ENCODE data around the gene TEX44. TPM values are rescaled to one million over a fixed set of nuclear protein-coding genes. Genes with fewer than 3 reads are reported as not detected.
"Not testable (repeated sequence)": the region's sequence is repeated elsewhere in the genome, so short reads cannot be mapped to it uniquely, and the experiment has no call there.

The TEX44 gene
- total and polyA plus RNA-seq, 2 donors (not counting 1 experiment from before 2014, with no cell fraction given): not detected

DNA sequence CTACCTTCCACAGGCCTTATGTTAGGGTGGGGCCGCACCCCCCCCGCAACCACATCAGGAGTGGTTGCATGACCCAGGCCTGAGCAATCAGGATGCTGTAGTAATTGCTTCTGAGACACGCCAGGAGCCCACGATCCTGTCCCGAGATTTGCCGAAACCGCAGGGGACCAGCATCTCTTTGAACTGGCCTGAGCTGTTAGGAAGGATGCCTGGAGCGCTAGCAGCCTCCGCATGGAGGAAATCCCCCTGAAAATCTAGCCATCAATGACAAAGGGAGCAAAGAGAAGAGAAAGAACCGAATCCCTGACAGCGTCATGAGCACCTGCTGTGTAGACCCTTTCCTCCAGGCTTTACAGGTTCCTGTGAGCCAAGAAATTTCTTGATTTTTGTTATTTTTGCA lies 8.7 kb upstream of the TEX44 start:
- no peak for DNase-seq
- H3K9me3 Mint-ChIP-seq (ENCODE audit: insufficient read depth): peaks cover 4% of the 10 kb centered on the region
- Histone ChIP-seq H3K79me2 (ENCODE audit: control insufficient read depth, insufficient read depth, low read length) (no peaks in the 10 kb centered on the region), H2AFZ (ENCODE audit: insufficient read depth, low read depth, low read length, poor library complexity, severe bottlenecking) (no peak overlapping the region), H3K9me3 (ENCODE audit: control extremely low read depth in 1 of 3, control insufficient read depth in 2 of 3, insufficient read depth in 1 of 3, low read length in 2 of 3) (no peaks in the 10 kb centered on the region), H3K27me3 (replicated peaks in 1 of 4; ENCODE audit: control extremely low read depth in 1 of 4, control insufficient read depth in 3 of 4, insufficient read depth in 4 of 4, low read length in 3 of 4) (no peaks in the 10 kb centered on the region), H3K4me2 (replicated peaks; ENCODE audit: low read depth, low read length, poor library complexity, severe bottlenecking) (no peak overlapping the region), H3K36me3 (replicated peaks in 1 of 2; ENCODE audit: control extremely low read depth in 1 of 2, control insufficient read depth in 1 of 2, extremely low read depth in 1 of 2, insufficient read depth in 2 of 2, low read length in 1 of 2) (no peaks in the 10 kb centered on the region), H3K27ac (ENCODE audit: low read length in 2 of 2) (no peak overlapping the region), H4K20me1 (ENCODE audit: control insufficient read depth, insufficient read depth, low read length, poor library complexity, severe bottlenecking) (no peaks in the 10 kb centered on the region), H3K9ac (ENCODE audit: low read length) (no peak overlapping the region), H3K4me3 (ENCODE audit: control extremely low read depth in 1 of 5, extremely low read depth in 1 of 5, insufficient read depth in 1 of 5, low read depth in 2 of 5, low read length in 4 of 5) (no peak overlapping the region), H3K4me1 (ENCODE audit: control insufficient read depth in 2 of 2, insufficient read depth in 2 of 2, low read length in 2 of 2) (no peaks in the 10 kb centered on the region)
- ChIA-PET CTCF (no interaction called here), POLR2A (interaction anchor here (0.6 kb wide), 1 partner anchor 64 kb away, joined by 3 read pairs; no protein-coding TSS in a partner anchor)
- no peak overlapping the region for H3K27ac Mint-ChIP-seq
- TF ChIP-seq EZH2 (IDR thresholded peaks at IDR 0.05; ENCODE audit: borderline replicate concordance, insufficient read depth, low read depth, low read length, poor library complexity, severe bottlenecking): no peak
- TF ChIP-seq, protein P1, sequence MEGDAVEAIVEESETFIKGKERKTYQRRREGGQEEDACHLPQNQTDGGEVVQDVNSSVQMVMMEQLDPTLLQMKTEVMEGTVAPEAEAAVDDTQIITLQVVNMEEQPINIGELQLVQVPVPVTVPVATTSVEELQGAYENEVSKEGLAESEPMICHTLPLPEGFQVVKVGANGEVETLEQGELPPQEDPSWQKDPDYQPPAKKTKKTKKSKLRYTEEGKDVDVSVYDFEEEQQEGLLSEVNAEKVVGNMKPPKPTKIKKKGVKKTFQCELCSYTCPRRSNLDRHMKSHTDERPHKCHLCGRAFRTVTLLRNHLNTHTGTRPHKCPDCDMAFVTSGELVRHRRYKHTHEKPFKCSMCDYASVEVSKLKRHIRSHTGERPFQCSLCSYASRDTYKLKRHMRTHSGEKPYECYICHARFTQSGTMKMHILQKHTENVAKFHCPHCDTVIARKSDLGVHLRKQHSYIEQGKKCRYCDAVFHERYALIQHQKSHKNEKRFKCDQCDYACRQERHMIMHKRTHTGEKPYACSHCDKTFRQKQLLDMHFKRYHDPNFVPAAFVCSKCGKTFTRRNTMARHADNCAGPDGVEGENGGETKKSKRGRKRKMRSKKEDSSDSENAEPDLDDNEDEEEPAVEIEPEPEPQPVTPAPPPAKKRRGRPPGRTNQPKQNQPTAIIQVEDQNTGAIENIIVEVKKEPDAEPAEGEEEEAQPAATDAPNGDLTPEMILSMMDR (IDR thresholded peaks at IDR 0.05): no peak
- 88% methylated on average over 9 of the region's 11 CpGs for WGBS (ENCODE audit: insufficient coverage)
- ATAC-seq (ENCODE audit: low read depth): no peak
- intact Hi-C loops (cut with micrococcal nuclease): no loop called here
- H3K4me3 Mint-ChIP-seq: no peak overlapping the region
- H3K27me3 Mint-ChIP-seq: peaks cover 10% of the 10 kb centered on the region
- H3K4me1 Mint-ChIP-seq: no peaks in the 10 kb centered on the region

DNA sequence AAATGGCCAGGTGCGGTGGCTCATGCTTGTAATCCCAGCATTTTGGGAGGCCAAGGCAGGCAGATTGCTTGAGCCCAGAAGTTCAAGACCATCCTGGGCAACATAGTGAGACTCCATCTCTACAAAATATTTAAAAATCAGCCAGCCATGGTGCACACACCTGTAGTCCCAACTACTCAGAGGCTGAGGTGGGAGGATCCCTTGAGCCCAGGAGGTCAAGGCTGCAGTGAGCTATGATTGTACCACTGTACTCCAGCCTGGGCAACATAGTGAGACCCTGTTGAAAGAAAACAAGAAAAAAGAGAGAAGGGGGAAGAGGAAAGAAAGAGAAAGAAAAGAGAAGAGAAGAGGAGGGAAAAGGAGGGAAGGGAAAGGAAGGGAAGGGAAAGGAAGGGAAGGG lies 4.9 kb upstream of the TEX44 start:
- H3K9me3 Mint-ChIP-seq (ENCODE audit: insufficient read depth); H3K9ac ChIP-seq (ENCODE audit: low read length); H2AFZ ChIP-seq (ENCODE audit: insufficient read depth, low read depth, low read length, poor library complexity, severe bottlenecking); DNase-seq; H3K4me2 ChIP-seq (replicated peaks; ENCODE audit: low read depth, low read length, poor library complexity, severe bottlenecking); H3K27ac Mint-ChIP-seq; H3K27me3 ChIP-seq (replicated peaks in 1 of 4; ENCODE audit: control extremely low read depth in 1 of 4, control insufficient read depth in 3 of 4, insufficient read depth in 4 of 4, low read length in 3 of 4); H3K4me1 ChIP-seq (ENCODE audit: control insufficient read depth in 2 of 2, insufficient read depth in 2 of 2, low read length in 2 of 2); H3K36me3 ChIP-seq (replicated peaks in 1 of 2; ENCODE audit: control extremely low read depth in 1 of 2, control insufficient read depth in 1 of 2, extremely low read depth in 1 of 2, insufficient read depth in 2 of 2, low read length in 1 of 2); H3K4me3 ChIP-seq (ENCODE audit: control extremely low read depth in 1 of 5, extremely low read depth in 1 of 5, insufficient read depth in 1 of 5, low read depth in 2 of 5, low read length in 4 of 5); H3K27me3 Mint-ChIP-seq; H3K79me2 ChIP-seq (ENCODE audit: control insufficient read depth, insufficient read depth, low read length); H3K27ac ChIP-seq (ENCODE audit: low read length in 2 of 2); H3K4me3 Mint-ChIP-seq; H4K20me1 ChIP-seq (ENCODE audit: control insufficient read depth, insufficient read depth, low read length, poor library complexity, severe bottlenecking); intact Hi-C loops (cut with micrococcal nuclease); H3K9me3 ChIP-seq (ENCODE audit: control extremely low read depth in 1 of 3, control insufficient read depth in 2 of 3, insufficient read depth in 1 of 3, low read length in 2 of 3); ATAC-seq (ENCODE audit: low read depth); H3K4me1 Mint-ChIP-seq: not testable (repeated sequence)
- ChIA-PET POLR2A (interaction anchor here (0.6 kb wide), 1 partner anchor 17 kb away, joined by 9 read pairs; no protein-coding TSS in a partner anchor), CTCF (interaction anchor here (1.7 kb wide), 1 partner anchor 14 kb away, joined by 3 read pairs; no protein-coding TSS in a partner anchor)
- no CpG with 5 or more reads among the region's 1 CpG for WGBS (ENCODE audit: insufficient coverage)
